H1 (cell line): Measurements from ENCODE around the gene NRP2.

Source experiments
- EGR1 ChIP-seq: IDR thresholded peaks from 2 replicates; pipeline ENCODE4 v1.6.1; 2011; ENCODE audit warnings: low read depth, low read length, borderline replicate concordance
- JUN ChIP-seq: IDR thresholded peaks from 2 replicates; pipeline ENCODE4 v1.6.1; 2011; ENCODE audit warnings: low read depth, mild to moderate bottlenecking, improper control_type of control experiment, low read length
- SP2 ChIP-seq: IDR thresholded peaks from 2 replicates; pipeline ENCODE4 v1.6.1; 2012; ENCODE audit warnings: mild to moderate bottlenecking, low read length, inconsistent platforms

DNA sequence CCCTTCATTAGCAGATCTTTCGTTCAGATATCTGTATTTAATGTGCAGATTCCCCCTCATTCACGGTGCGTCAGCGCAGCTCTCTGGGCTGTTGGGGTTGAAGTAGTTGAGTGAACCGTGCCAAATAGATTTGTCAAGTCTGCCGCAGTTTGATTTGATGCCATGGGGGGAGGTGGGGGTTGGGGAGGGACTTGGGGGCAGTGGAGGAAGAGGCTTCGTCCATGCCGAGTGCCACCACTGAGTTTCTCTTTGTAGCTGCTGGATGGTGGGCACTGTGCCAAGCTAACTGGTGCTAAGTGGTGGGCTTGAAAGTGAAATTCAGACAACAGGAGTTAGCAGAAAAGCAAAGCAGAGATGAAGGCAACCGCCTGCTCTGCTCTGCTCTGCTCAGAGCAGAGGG is 47.9 kb downstream of the NRP2 start:
- TF ChIP-seq JUN (no peak), SP2 (no peak), EGR1 (no peak)
